NCI-H146 treated with DMSO at 0.1 percent for 48 hours (cell line): ENCODE results near the gene RAPGEF5.

Experiments
- DNase-seq: peaks from one replicate; lab custom pipeline; 2025; ENCODE audit not compliant: unreplicated experiment; lab: John Stamatoyannopoulos, UW

The RAPGEF5 gene

GRCh38 chr7:22380333-22380732 lies 23.4 kb upstream of the RAPGEF5 start:
- DNase-seq, result no peak

- DNase-seq, result no peak
These were observed 21.4 kb upstream of the RAPGEF5 start for GRCh38 chr7:22378199-22378980.

- DNase-seq, result no peak
These were observed 20.7 kb upstream of the RAPGEF5 start for GRCh38 chr7:22377703-22378102.

- DNase-seq, result no peak
These were observed 18.6 kb upstream of the RAPGEF5 start for GRCh38 chr7:22375359-22376048.

- DNase-seq, result no peak
These were observed 17.0 kb upstream of the RAPGEF5 start for GRCh38 chr7:22373911-22374310.

DNA sequence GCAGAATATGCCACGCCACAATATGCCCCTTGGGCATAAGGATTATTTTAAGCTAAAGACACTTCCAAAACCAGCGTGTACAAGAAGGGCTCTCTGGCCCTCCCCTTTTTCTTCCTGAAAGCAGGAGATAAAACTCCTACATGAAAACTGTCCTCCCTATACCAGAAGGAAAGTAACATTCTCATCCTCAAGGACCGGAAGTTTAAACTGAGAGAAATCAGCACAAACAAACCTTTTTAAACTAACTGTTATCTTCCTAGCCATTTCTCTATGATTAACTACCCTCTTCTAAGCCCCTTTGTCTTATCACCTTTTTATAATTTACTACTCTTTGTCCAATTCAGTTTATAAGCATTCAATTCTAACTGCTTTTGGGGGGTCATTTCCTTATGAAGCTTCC lies 16.4 kb upstream of the RAPGEF5 start:
- no peak for DNase-seq

GRCh38 chr7:22372863-22373262 lies 15.9 kb upstream of the RAPGEF5 start:
- DNase-seq, result no peak

DNA sequence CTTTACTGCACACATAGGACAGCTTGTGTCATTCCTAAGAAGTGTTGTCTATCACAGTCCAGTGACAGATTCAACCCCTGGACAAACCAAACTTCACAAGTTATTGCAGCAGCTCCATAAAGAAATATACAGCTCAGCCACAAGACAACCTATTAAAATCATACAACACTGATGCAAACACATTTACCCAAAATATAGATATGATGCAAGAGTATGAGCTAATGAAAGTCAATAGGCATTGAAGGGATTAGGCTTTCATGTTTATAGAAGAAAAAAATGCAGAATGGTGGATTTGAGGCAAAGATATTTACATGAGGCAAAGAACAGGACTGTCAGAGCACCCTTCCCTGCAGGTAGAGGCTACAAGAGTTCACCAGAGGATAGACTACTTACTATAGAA lies 14.9 kb upstream of the RAPGEF5 start:
- DNase-seq, result no peak

GRCh38 chr7:22364900-22365299 lies 7.9 kb upstream of the RAPGEF5 start:
- no peak for DNase-seq

DNA sequence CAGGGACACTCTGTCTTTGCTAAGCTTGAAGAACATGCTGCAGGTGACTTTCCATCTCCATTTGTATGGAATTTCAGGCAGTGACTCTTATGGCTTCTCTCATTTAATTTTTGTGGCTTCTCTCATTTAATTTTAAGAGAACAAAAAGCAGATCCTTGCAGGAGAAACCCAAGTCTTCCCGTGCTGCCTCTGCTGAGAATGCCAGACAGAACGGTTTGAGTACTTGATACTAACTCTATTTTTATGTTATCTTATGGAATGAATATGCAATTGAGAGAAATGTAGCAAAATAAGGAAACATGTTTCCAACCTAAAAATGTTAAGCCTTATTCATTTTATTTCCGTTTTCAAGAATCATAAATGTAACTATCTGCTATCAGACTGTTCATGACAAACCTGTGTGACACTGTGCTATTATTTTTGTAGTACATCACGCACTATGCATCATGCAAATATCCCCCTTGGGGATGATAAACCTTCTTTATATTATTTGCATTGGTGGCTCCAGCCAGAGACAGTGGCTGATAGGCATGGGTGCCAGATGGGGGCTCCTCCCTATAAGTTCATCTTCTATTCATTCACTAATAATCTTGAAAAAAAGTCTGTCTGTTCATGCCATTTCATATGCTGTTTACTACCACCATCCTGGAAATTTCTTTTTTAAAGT lies 6.9 kb upstream of the RAPGEF5 start:
- DNase-seq, result no peak

- peak; percentile 76 for DNase-seq
These were observed 4.8 kb upstream of the RAPGEF5 start for GRCh38 chr7:22361795-22362194.

DNA sequence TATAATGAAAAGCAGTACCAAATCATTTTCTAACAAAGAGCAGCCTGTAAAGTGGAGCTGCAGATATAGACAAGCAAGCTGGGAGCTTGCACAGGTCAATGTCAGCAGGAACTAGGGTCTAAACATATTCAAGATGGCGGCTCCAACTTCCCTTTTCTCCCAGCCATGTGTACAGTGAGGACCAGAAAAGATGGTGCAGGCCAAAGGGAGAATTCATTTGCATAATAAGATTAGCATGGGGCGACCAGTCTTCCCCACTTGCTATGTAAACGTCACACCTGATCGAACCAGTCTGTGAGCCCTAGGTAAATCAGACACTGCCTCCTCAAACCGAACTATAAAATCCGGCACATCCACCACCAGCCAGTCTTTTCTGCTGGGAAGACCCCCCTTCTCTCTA lies 4.4 kb upstream of the RAPGEF5 start:
- DNase-seq, result peak; percentile 69

DNA sequence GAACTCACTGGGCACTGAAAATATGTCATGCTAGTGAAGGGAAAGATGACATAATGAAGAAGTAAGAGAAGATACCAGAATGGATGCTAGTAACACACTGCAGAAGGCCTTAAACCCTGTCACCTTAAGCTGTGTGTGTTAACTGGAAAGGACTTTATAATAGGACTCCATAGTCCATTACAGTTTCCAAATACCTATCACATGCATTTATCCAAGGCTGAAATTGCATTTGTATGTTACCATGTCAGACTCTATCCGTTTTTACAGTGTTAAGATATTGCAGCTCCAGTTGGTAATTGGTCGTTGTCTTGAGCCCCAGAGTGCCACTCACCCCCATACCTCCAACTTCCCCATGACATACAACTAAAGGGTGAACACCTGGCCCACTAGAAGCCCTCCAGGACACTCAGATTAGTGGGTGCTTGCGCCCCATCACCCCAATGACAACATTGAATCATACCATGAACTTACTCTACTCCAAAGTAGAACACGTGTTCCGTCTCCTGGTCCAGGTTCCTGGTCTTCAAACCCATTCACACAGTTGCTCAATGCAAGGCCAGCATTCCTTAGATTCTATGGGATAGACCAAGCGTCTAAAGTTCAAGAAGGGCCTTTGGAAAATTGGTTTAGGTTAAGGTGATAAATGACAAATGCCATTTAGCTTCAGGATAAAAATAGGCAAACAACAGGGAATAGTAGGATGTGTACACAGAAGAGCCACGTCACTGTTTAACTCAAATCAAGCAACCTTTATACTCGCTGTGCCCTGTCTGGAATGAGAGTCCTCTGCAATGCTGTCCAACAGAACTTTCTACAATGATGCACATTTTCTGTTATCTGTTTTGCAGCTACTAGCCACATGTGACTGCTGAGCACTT lies 2.1 kb upstream of the RAPGEF5 start:
- no peak for DNase-seq

DNA sequence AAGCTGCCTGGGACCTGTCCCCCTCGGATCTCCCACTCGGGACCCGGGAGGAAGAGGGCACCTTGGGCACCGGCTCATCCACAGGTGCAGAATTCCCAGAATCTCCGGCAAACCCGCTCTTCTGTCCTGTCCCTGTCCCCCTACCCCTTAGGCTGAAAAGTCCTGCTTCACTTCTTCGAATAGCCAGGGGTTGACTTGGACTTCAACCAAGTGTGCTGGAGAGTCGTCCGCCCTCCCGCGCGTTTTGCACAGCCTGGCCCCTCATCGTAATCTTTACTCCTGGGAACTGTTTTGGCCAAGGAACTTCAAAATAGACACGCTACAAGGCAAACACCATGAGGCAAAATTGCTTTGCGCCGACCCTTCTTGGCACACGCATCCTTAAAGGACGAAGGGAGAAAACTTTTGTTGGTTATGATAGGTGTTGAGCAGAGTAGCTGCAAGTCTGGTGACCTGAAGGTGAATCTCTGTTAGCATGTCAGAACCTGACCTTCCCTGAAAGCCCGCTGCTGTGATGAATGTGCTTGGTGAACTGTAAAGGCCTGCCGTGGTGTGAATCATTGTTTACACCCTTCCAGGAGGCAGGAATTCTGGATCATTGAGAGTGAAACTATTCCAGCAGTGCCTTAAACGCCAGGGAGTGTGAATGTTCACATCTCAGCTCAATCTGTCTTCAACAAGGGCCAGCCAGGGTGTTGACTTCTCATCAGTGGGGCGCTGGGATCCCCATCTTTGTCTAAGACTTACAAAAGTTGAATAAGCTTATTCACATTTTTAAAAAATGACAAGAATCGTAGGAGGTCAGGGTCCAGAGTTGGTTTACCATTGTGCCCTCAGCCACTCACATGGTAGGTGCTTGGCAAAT lies 589 bp upstream of the RAPGEF5 start:
- DNase-seq, result peak; percentile 77

GRCh38 chr7:22356010-22356691 lies 803 bp downstream of the RAPGEF5 start:
- no peak for DNase-seq

GRCh38 chr7:22355620-22356009 lies 1.3 kb downstream of the RAPGEF5 start:
- DNase-seq, result no peak

DNA sequence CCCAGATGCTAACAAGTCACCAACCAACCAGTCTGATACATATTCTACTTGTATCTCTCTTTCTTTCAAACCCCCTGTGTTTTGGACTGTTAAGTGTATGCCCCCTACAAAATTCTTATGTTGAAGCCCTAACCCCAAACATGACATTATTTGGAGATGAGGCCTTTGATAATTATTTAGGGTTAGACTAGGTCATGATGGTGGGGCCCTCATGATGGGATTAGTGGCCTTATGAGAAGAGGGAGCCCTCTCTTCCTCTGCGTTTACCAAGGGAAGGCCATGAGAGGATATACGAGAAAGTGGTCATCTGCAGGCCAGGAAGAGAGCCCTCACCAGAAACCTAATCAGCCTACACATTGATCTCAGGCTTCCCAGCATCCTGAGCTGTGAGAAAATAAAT lies 2.5 kb downstream of the RAPGEF5 start:
- DNase-seq, result no peak

DNA sequence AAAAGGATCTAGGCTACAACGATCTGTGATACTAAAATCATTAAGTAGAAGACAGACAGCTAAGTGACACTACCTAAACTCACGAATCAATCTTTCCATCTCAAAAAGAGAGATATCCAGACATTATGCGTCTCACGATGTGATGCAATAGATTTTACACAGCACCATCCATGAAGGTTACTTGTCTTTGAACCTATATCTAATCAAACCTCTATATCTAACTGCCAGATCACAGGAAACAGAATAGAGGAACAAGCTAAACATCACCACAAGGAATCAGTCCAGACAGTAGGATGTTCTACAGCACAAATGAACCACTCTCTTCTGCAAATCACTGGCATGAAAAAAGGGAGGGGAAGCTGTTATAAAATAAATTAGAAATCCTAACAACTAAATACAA lies 4.1 kb downstream of the RAPGEF5 start:
- DNase-seq, result no peak

GRCh38 chr7:22351878-22352277 lies 5.1 kb downstream of the RAPGEF5 start:
- DNase-seq, result no peak

DNA sequence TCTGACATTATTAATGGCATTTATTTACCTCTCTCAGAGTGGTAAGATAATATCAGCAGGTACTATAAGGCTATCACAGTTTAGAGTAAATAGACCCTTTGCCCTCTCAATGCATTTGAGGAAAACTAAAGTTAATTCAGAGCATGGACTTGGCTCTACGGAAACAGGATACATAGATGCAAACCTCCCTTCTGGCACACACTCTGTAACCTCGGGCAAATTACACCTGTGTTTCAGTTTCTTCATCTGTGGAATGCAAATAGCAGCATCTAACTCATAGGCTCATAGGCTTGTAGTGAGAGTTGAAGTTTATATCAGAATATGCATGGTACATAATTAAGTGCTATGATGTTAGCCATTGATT lies 5.6 kb downstream of the RAPGEF5 start:
- no peak for DNase-seq
